OCI-LY1 (cell line): ENCODE data around the gene ZNF770.

ENCODE experiments used
- CTCF ChIP-seq: fragments of 200-600 bp; sonication (generic), shearing (Covaris generic); IDR thresholded peaks from 2 replicates; pipeline ENCODE4 v1.5.1; 2017; ENCODE audit warnings: mild to moderate bottlenecking, antibody characterized with exemption, low read length, moderate library complexity, mixed read lengths
- EZH2 ChIP-seq: fragments of 200-600 bp; sonication (generic), shearing (Covaris generic); IDR thresholded peaks from 2 replicates; pipeline ENCODE4 v1.8.0; 2017; ENCODE audit warnings: borderline replicate concordance, mixed run types, mild to moderate bottlenecking, antibody characterized with exemption, low read length, moderate library complexity, mixed read lengths

- TF ChIP-seq CTCF (no peak), EZH2 (no peak)
Measured at GRCh38 chr15:34943711-34944110, 44.4 kb downstream of the ZNF770 start.
